Epithelial cell of esophagus (primary cell): ENCODE data around the gene TMEFF2.

Source experiments
- DNase-seq: peaks from one replicate; pipeline ENCODE4 v3.0.0; 2010; ENCODE audit warnings: low read depth
- H3K4me3 ChIP-seq: 2 replicates; pipeline ENCODE4 v1.5.1; 2011; ENCODE audit warnings: mild to moderate bottlenecking, low read length, control low read depth
- CTCF ChIP-seq: IDR thresholded peaks from 2 replicates; pipeline ENCODE4 v1.5.1; 2011; ENCODE audit warnings: low read depth, mild to moderate bottlenecking, low read length, control low read depth, inconsistent platforms; ENCODE audit not compliant: insufficient read depth; ENCODE audit errors: missing control alignments

Gene TMEFF2

GRCh38 chr2:192007581-192008228 lies 187.0 kb downstream of the TMEFF2 start:
- TF ChIP-seq CTCF = no peak
- H3K4me3 ChIP-seq = no peak overlapping the region
- peak; percentile 15 for DNase-seq

GRCh38 chr2:192005211-192005610 lies 189.5 kb downstream of the TMEFF2 start:
- DNase-seq = no peak
- no peak overlapping the region for H3K4me3 ChIP-seq
- no peak for TF ChIP-seq CTCF

GRCh38 chr2:192004188-192004963 lies 190.4 kb downstream of the TMEFF2 start:
- no peak for DNase-seq
- no peak for TF ChIP-seq CTCF
- no peak overlapping the region for H3K4me3 ChIP-seq

GRCh38 chr2:192002418-192002817 lies 192.3 kb downstream of the TMEFF2 start:
- TF ChIP-seq CTCF = no peak
- DNase-seq = no peak
- no peak overlapping the region for H3K4me3 ChIP-seq

GRCh38 chr2:192000196-192000980 lies 194.3 kb downstream of the TMEFF2 start:
- TF ChIP-seq CTCF = no peak
- DNase-seq = no peak
- no peak overlapping the region for H3K4me3 ChIP-seq

GRCh38 chr2:191999101-191999841 lies 195.5 kb downstream of the TMEFF2 start:
- DNase-seq = no peak
- no peak for TF ChIP-seq CTCF
- no peak overlapping the region for H3K4me3 ChIP-seq
